Endothelial cell of umbilical vein (primary cell): Measurements from ENCODE around the gene DPYD. TPM values are rescaled to one million over a fixed set of nuclear protein-coding genes. Genes with fewer than 3 reads are reported as not detected.

Source experiments
- BruUV-seq: library from RNA; stranded (reverse); fragments of 400-500 nt; replicated peaks from 2 replicates; lab custom pipeline; 2021; lab: Mats Ljungman, UMichigan
- CTCF ChIA-PET: fragments of 300-600, 350-600 bp; sonication (Branson Sonifier 250); formaldehyde crosslinking; loops from one replicate; lab custom pipeline; 2021; ENCODE audit warnings: antibody characterized with exemption, inconsistent platforms; lab: Charles Lee
- POLR2A ChIA-PET: fragments of 300-600, 350-600 bp; sonication (Branson Sonifier 250); formaldehyde crosslinking; loops from one replicate; lab custom pipeline; 2021; ENCODE audit warnings: antibody characterized with exemption, inconsistent platforms; lab: Charles Lee
- DNase-seq: peaks from one replicate; pipeline ENCODE4 v3.0.0-alpha.2; 2011; ENCODE audit warnings: low read depth, low spot score
- FAIRE-seq: peaks from 2 replicates; lab custom pipeline; 2011; peaks lifted over from hg19 to GRCh38; lab: Jason Lieb, UNC
- H2AFZ ChIP-seq: 2 replicates; pipeline ENCODE4 v1.6.0; 2012; ENCODE audit warnings: low read depth, low read length, control low read depth, inconsistent platforms
- H3K27ac ChIP-seq: 2 replicates; pipeline ENCODE4 v1.5.1; 2011; ENCODE audit warnings: low read depth, mild to moderate bottlenecking, control low read depth, low read length, moderate library complexity; ENCODE audit not compliant: insufficient read depth
- H3K27me3 ChIP-seq, 2 experiments: 2 replicates each; pipeline versions ENCODE4 v1.6.0 to v1.6.1; 2011; ENCODE audit warnings: low read length in 2 of 2, mixed read lengths in 1 of 2; ENCODE audit not compliant: control insufficient read depth in 2 of 2, insufficient read depth in 2 of 2
- H3K36me3 ChIP-seq, 2 experiments: 2 replicates in 1 of 2; 3 replicates in 1 of 2; pipeline ENCODE4 v1.5.1; 2011; ENCODE audit warnings: low read length in 2 of 2, mild to moderate bottlenecking in 1 of 2, moderate library complexity in 1 of 2; ENCODE audit not compliant: control insufficient read depth in 2 of 2, insufficient read depth in 2 of 2; ENCODE audit errors: extremely low read depth in 1 of 2
- H3K4me1 ChIP-seq: 3 replicates; pipeline ENCODE4 v1.5.1; 2011; ENCODE audit warnings: mild to moderate bottlenecking, low read length; ENCODE audit not compliant: control insufficient read depth, insufficient read depth; ENCODE audit errors: extremely low read depth
- H3K4me2 ChIP-seq: 2 replicates; pipeline ENCODE4 v1.6.1; 2011; ENCODE audit warnings: low read length, control low read depth, mixed read lengths; ENCODE audit not compliant: insufficient read depth
- H3K4me3 ChIP-seq, 3 experiments: fragments of 200-600 bp in 1 of 3; sonication (generic), shearing (Covaris generic) in 1 of 3; replicated peaks in 1 of 3; 2 replicates each; pipeline ENCODE4 v1.5.1; 2011 to 2016; ENCODE audit warnings: control low read depth in 3 of 3, low read length in 3 of 3, mild to moderate bottlenecking in 2 of 3, inconsistent platforms in 1 of 3, low read depth in 1 of 3, moderate library complexity in 1 of 3; ENCODE audit not compliant: insufficient read depth in 1 of 3
- H3K79me2 ChIP-seq: 2 replicates; pipeline ENCODE4 v1.6.0; 2012; ENCODE audit warnings: low read length, inconsistent platforms; ENCODE audit not compliant: control insufficient read depth, insufficient read depth
- H3K9ac ChIP-seq: replicated peaks from 2 replicates; pipeline ENCODE3; 2011; ENCODE audit warnings: low read length, control low read depth; ENCODE audit not compliant: insufficient read depth; ENCODE audit errors: extremely low read depth
- H3K9me1 ChIP-seq: replicated peaks from 3 replicates; pipeline ENCODE4 v1.6.0; 2011; ENCODE audit warnings: mild to moderate bottlenecking, low read length; ENCODE audit not compliant: control insufficient read depth, insufficient read depth; ENCODE audit errors: extremely low read depth
- H3K9me3 ChIP-seq: replicated peaks from 2 replicates; pipeline ENCODE4 v1.5.1; 2012; ENCODE audit warnings: low read length, inconsistent platforms; ENCODE audit not compliant: control insufficient read depth, insufficient read depth
- H4K20me1 ChIP-seq: replicated peaks from 2 replicates; pipeline ENCODE3; 2011; ENCODE audit warnings: mild to moderate bottlenecking, low read length; ENCODE audit not compliant: control insufficient read depth, insufficient read depth; ENCODE audit errors: extremely low read depth
- EZH2 ChIP-seq: IDR thresholded peaks from 2 replicates; pipeline ENCODE4 v1.6.1; 2012; ENCODE audit warnings: borderline replicate concordance, low read depth, mild to moderate bottlenecking, moderate library complexity, low read length, inconsistent platforms; ENCODE audit not compliant: severe bottlenecking
- FOS ChIP-seq: IDR thresholded peaks from 2 replicates; pipeline ENCODE4 v1.6.1; 2011; ENCODE audit warnings: mild to moderate bottlenecking, low read length, moderate library complexity, borderline replicate concordance; ENCODE audit not compliant: insufficient read depth
- GATA2 ChIP-seq: IDR thresholded peaks from 2 replicates; pipeline ENCODE4 v1.7.0; 2011; ENCODE audit warnings: low read depth, mild to moderate bottlenecking, moderate library complexity, mixed read lengths, low read length; ENCODE audit not compliant: insufficient read length, insufficient read depth
- JUN ChIP-seq: IDR thresholded peaks from 2 replicates; pipeline ENCODE4 v1.6.1; 2011; ENCODE audit warnings: borderline replicate concordance, low read depth; ENCODE audit not compliant: insufficient read length, insufficient read depth
- MYC ChIP-seq: IDR thresholded peaks from one replicate; pipeline ENCODE4 v1.6.1; 2011; ENCODE audit warnings: mild to moderate bottlenecking, low read depth, low read length
- POLR2A ChIP-seq: IDR thresholded peaks from 2 replicates; pipeline ENCODE4 v1.6.1; 2012; ENCODE audit warnings: low read depth, mild to moderate bottlenecking, control low read depth, low read length
- POLR2AphosphoS5 ChIP-seq: IDR thresholded peaks from 2 replicates; pipeline ENCODE4 v1.6.1; 2012; ENCODE audit warnings: low read depth, mild to moderate bottlenecking, control low read depth, low read length, moderate library complexity; ENCODE audit not compliant: insufficient read depth
- dilution Hi-C: fragments of 300-500 bp; cut with MboI; formaldehyde crosslinking; loops from one replicate; pipeline ENCODE4 v1.15.0; 2019; ENCODE audit warnings: low sequenced_read_pairs; ENCODE audit not compliant: extremely low pct_ligation_motif_present
- intact Hi-C: fragments of 100-400 bp; cut with micrococcal nuclease; formaldehyde crosslinking; loops from one replicate; pipeline ENCODE4 v1.10.0; 2022
- polyA plus RNA-seq, 4 experiments: library from polyadenylated mRNA; depleted of rRNA in 3 of 4; stranded (reverse) in 3 of 4; unstranded in 1 of 4; fragments of >200 nt; gene quantifications; 2 replicates each; pipeline versions ENCODE4 v1.2.1 to v1.2.3, GENCODE V29; 2011 to 2012; ENCODE audit warnings: missing spikeins in 1 of 4
- total RNA-seq: library from RNA; stranded (reverse); gene quantifications from 2 replicates; pipeline ENCODE4 v1.2.3, GENCODE V29; 2021
- TF ChIP-seq, protein P1 (sequence below), 2 donors: IDR thresholded peaks; 1 replicate in 1 of 2; 2 replicates in 1 of 2; pipeline ENCODE4 v1.5.1; 2011; ENCODE audit warnings: low read length in 2 of 2, mild to moderate bottlenecking in 2 of 2, moderate library complexity in 2 of 2, control low read depth in 1 of 2, inconsistent platforms in 1 of 2, low read depth in 1 of 2; ENCODE audit not compliant: insufficient read depth in 1 of 2; ENCODE audit errors: extremely low read depth in 1 of 2
- TF ChIP-seq, protein P2 (sequence below): IDR thresholded peaks from 2 replicates; pipeline ENCODE4 v1.6.1; 2011; ENCODE audit not compliant: insufficient read depth, insufficient read length

The DPYD gene
- total and polyA plus RNA-seq, 2 donors (not counting 3 experiments of a cell fraction or from before 2014, with no cell fraction given), result 4.6 to 15.1 TPM

DNA sequence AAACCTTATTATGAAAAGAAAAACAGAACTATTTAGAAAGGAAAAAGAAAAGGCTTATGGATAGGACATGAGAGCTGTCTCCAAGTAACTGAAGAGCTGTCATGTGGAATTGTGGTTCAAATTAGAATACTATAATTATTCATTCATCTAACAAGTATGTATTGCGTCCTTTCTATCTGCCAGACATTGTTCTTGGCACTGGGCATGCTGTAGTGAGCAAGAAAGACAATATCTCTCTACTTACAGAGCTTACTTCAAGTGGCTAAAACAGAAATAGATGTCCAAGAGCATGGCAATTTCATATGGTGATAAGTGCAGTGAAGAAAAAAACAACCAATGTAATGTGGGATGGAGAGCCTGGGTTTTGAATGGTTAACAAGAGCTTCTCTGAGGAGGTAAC, 413.0 kb downstream of the DPYD start:
- Histone ChIP-seq H3K4me2 (no peak overlapping the region), H3K9me3 (no peaks in the 10 kb centered on the region), H4K20me1 (no peaks in the 10 kb centered on the region), H3K36me3 (no peaks in the 10 kb centered on the region), H3K9me1 (no peaks in the 10 kb centered on the region), H3K27me3 (no peaks in the 10 kb centered on the region), H3K27ac (no peak overlapping the region), H3K4me1 (no peaks in the 10 kb centered on the region), H3K79me2 (no peaks in the 10 kb centered on the region), H3K4me3 (no peak overlapping the region), H2AFZ (no peak overlapping the region), H3K9ac (no peak overlapping the region)
- POLR2A ChIA-PET, result no interaction called here
- FAIRE-seq (no peak), DNase-seq (no peak)
- no TSS peak for BruUV-seq
- dilution Hi-C loops, result no loop called here
- no peak for TF ChIP-seq POLR2AphosphoS5
- TF ChIP-seq FOS, result no peak
- TF ChIP-seq JUN, result no peak
- TF ChIP-seq GATA2, result no peak
- CTCF ChIA-PET, result interaction anchor here (1.3 kb wide), 1 partner anchor 17 kb away, joined by 5 read pairs; no protein-coding TSS in a partner anchor
- intact Hi-C loops, result no loop called here

GRCh38 chr1:97506368-97506767, 414.5 kb downstream of the DPYD start:
- dilution Hi-C loops (no loop called here), intact Hi-C loops (no loop called here)
- ChIA-PET POLR2A (no interaction called here), CTCF (no interaction called here)
- H2AFZ ChIP-seq, result no peak overlapping the region
- no peaks in the 10 kb centered on the region for H3K9me1 ChIP-seq
- no TSS peak for BruUV-seq
- no peaks in the 10 kb centered on the region for H3K4me1 ChIP-seq
- H3K9me3 ChIP-seq, result no peaks in the 10 kb centered on the region
- no peak overlapping the region for H3K27ac ChIP-seq
- H3K9ac ChIP-seq, result no peak overlapping the region
- H3K4me2 ChIP-seq, result no peak overlapping the region
- H3K79me2 ChIP-seq, result no peaks in the 10 kb centered on the region
- H3K36me3 ChIP-seq, result no peaks in the 10 kb centered on the region
- no peak for DNase-seq
- H3K4me3 ChIP-seq, result no peak overlapping the region
- no peak for TF ChIP-seq POLR2AphosphoS5
- TF ChIP-seq GATA2, result no peak
- TF ChIP-seq EZH2, result no peak
- no peak for TF ChIP-seq JUN
- TF ChIP-seq, protein P1, sequence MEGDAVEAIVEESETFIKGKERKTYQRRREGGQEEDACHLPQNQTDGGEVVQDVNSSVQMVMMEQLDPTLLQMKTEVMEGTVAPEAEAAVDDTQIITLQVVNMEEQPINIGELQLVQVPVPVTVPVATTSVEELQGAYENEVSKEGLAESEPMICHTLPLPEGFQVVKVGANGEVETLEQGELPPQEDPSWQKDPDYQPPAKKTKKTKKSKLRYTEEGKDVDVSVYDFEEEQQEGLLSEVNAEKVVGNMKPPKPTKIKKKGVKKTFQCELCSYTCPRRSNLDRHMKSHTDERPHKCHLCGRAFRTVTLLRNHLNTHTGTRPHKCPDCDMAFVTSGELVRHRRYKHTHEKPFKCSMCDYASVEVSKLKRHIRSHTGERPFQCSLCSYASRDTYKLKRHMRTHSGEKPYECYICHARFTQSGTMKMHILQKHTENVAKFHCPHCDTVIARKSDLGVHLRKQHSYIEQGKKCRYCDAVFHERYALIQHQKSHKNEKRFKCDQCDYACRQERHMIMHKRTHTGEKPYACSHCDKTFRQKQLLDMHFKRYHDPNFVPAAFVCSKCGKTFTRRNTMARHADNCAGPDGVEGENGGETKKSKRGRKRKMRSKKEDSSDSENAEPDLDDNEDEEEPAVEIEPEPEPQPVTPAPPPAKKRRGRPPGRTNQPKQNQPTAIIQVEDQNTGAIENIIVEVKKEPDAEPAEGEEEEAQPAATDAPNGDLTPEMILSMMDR (IDR thresholded peaks at IDR 0.05; ENCODE audit: extremely low read depth in 1 of 2, insufficient read depth in 1 of 2, low read depth in 1 of 2, low read length in 2 of 2), result no peak
- TF ChIP-seq MYC, result no peak
- TF ChIP-seq, protein P2, sequence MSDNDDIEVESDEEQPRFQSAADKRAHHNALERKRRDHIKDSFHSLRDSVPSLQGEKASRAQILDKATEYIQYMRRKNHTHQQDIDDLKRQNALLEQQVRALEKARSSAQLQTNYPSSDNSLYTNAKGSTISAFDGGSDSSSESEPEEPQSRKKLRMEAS, result no peak
- no peak for TF ChIP-seq POLR2A
- TF ChIP-seq FOS, result no peak
- no peaks in the 10 kb centered on the region for H3K27me3 ChIP-seq
- H4K20me1 ChIP-seq, result no peaks in the 10 kb centered on the region
- no peak for FAIRE-seq
